Activated naive CD4-positive, alpha-beta T cell treated with anti-CD3 and anti-CD28 coated beads, Interleukin-2, amount 10 ng/mL, durations not matched to agents 7 days and 5 days (primary cell): ENCODE measurements around the gene BRICD5.
"Not testable (repeated sequence)": the region's sequence is repeated elsewhere in the genome, so short reads cannot be mapped to it uniquely, and the experiment has no call there.

Experiments used
- CTCF ChIA-PET: fragments of 350-600 bp; sonication (Branson Sonifier 250); formaldehyde crosslinking; loops from one replicate; lab custom pipeline; 2021; ENCODE audit warnings: antibody characterized with exemption; lab: Charles Lee
- DNase-seq: peaks from one replicate; pipeline ENCODE4 v3.0.0-alpha.2; 2020
- H3K27ac Mint-ChIP-seq: one replicate; pipeline ENCODE4 v1.8.0; 2021; ENCODE audit warnings: mild to moderate bottlenecking, moderate library complexity, mixed read lengths
- H3K27me3 Mint-ChIP-seq: one replicate; pipeline ENCODE4 v1.8.0; 2021; ENCODE audit warnings: mild to moderate bottlenecking, mixed read lengths
- H3K36me3 Mint-ChIP-seq: one replicate; pipeline ENCODE4 v1.8.0; 2021; ENCODE audit warnings: mixed read lengths
- H3K4me1 Mint-ChIP-seq: one replicate; pipeline ENCODE4 v1.8.0; 2021; ENCODE audit warnings: mixed read lengths
- H3K4me3 Mint-ChIP-seq: one replicate; pipeline ENCODE4 v1.8.0; 2021; ENCODE audit warnings: mild to moderate bottlenecking, moderate library complexity, mixed read lengths
- H3K9me3 Mint-ChIP-seq: one replicate; pipeline ENCODE4 v1.8.0; 2021; ENCODE audit warnings: mixed read lengths

The BRICD5 gene

DNA sequence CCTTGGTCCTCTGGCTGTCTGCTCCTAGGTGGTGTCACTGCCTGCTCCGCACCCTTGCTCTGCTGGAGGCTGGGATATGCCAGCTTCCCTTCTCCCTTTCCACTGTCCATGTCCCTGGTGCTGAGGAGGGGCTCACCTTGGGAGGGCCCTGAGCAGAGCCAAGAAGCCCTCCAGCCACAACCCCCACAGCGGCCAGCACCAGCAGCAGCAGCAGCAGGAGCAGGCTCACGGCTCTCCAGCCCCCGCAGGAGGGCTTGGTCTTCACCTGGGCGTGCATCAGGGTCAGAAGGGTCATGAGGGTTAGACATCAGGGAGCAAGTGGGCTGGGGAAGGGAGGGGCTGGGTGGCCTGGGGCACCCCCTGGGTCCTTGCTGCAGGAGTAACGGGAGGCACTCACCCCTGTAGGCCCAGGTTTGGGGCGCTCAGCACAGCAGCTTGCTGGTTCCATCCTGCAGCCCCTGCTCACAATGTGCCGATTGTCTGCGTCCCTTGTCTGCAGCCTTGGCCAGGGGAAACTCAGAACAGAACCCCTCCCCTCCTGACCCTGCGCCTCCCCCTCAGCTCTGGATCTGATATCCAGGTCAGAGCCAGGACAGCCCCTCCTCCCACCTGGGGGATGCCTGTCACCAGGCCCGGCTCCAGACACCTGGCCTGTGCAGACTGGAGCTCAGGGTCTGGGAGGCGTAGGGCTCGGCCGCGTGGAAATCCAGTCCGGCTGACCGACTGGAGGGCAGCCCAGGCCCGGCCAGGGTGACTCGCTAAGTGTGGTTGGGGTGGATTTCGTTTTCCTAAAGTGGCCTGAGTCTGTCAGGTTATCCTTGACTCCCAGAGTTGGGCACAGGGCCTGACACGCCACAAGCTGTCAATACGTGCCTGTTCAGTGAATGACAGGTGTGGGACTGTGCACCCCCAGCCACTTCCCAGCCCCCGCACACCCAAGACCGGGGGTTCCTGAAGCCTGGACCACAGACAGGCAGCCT lies at the start of gene BRICD5:
Gene BRICD5, minus strand, starts transcription at position 478 of the 980 bp plus-strand sequence. Its CDS starts 30 bp downstream, at position 448.
- H3K27ac Mint-ChIP-seq, result no peak within 1 kb of the TSS
- H3K4me3 Mint-ChIP-seq, result no peak within 1 kb of the TSS
- no peaks in the 10 kb centered on the region for H3K27me3 Mint-ChIP-seq
- H3K36me3 Mint-ChIP-seq, result peaks cover 14% of the 10 kb centered on the region
- H3K4me1 Mint-ChIP-seq, result peaks cover 40% of the 10 kb centered on the region
- DNase-seq, result no peak
- no peaks in the 10 kb centered on the region for H3K9me3 Mint-ChIP-seq
- CTCF ChIA-PET, result no interaction called here

GRCh38 chr16:2260250-2260649 lies 49.6 kb upstream of the BRICD5 start:
- CTCF ChIA-PET, result interaction anchor here (0.7 kb wide), 1 partner anchor 65 kb away, joined by 3 read pairs; no protein-coding TSS in a partner anchor
- no peak overlapping the region for H3K4me3 Mint-ChIP-seq
- H3K4me1 Mint-ChIP-seq, result peaks cover 12% of the 10 kb centered on the region
- peaks cover 59% of the 10 kb centered on the region for H3K36me3 Mint-ChIP-seq
- H3K9me3 Mint-ChIP-seq, result no peaks in the 10 kb centered on the region
- H3K27me3 Mint-ChIP-seq, result no peaks in the 10 kb centered on the region
- no peak for DNase-seq
- no peak overlapping the region for H3K27ac Mint-ChIP-seq

DNA sequence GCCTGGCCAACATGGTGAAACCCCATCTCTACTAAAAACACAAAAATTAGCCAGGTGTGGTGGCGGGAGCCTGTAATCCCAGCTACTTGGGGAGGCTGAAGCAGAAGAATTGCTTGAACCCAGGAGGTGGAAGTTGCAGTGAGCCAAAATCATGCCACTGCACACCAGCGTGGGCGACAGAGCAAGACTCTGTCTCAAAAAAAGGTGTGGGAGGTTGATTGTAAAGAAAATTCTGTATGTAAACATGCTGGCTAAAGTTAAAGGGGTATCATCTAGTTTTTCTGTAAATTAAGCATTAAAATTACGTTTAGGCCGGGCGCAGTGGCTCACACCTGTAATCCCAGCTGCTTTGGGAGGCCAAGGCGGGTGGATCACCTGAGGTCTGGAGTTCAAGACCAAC lies 47.9 kb upstream of the BRICD5 start:
- H3K9me3 Mint-ChIP-seq, CTCF ChIA-PET, H3K27me3 Mint-ChIP-seq, H3K27ac Mint-ChIP-seq, H3K4me3 Mint-ChIP-seq, DNase-seq, H3K4me1 Mint-ChIP-seq: not testable (repeated sequence)
- peaks cover 57% of the 10 kb centered on the region for H3K36me3 Mint-ChIP-seq

GRCh38 chr16:2257726-2258125 lies 47.1 kb upstream of the BRICD5 start:
- no peak for DNase-seq
- Mint-ChIP-seq H3K4me1 (no peaks in the 10 kb centered on the region), H3K9me3 (no peaks in the 10 kb centered on the region), H3K27me3 (no peaks in the 10 kb centered on the region), H3K27ac (peak overlapping the region; percentile 65), H3K4me3 (no peak overlapping the region), H3K36me3 (peaks cover 59% of the 10 kb centered on the region)
- CTCF ChIA-PET, result no interaction called here

- H3K4me3 Mint-ChIP-seq, result no peak overlapping the region
- H3K27me3 Mint-ChIP-seq, result no peaks in the 10 kb centered on the region
- DNase-seq, result no peak
- H3K27ac Mint-ChIP-seq, result no peak overlapping the region
- peaks cover 2% of the 10 kb centered on the region for H3K4me1 Mint-ChIP-seq
- no peaks in the 10 kb centered on the region for H3K9me3 Mint-ChIP-seq
- CTCF ChIA-PET, result interaction anchor here (1.5 kb wide), 1 partner anchor 62 kb away, joined by 5 read pairs; no protein-coding TSS in a partner anchor
- peaks cover 54% of the 10 kb centered on the region for H3K36me3 Mint-ChIP-seq
These were observed 46.0 kb upstream of the BRICD5 start for GRCh38 chr16:2256531-2257140.

GRCh38 chr16:2253293-2253692 lies 42.6 kb upstream of the BRICD5 start:
- Mint-ChIP-seq H3K27me3 (no peaks in the 10 kb centered on the region), H3K4me1 (peaks cover 13% of the 10 kb centered on the region), H3K4me3 (no peak overlapping the region), H3K27ac (peak overlapping the region; percentile 38), H3K9me3 (no peaks in the 10 kb centered on the region), H3K36me3 (peaks cover 43% of the 10 kb centered on the region)
- DNase-seq, result no peak
- CTCF ChIA-PET, result interaction anchor here (2.5 kb wide), 1 partner anchor 250 kb away, joined by 8 read pairs; no protein-coding TSS in a partner anchor

GRCh38 chr16:2252806-2253148 lies 42.1 kb upstream of the BRICD5 start:
- no peak overlapping the region for H3K4me3 Mint-ChIP-seq
- H3K27ac Mint-ChIP-seq, result peak overlapping the region; percentile 38
- H3K4me1 Mint-ChIP-seq, result peaks cover 13% of the 10 kb centered on the region
- peaks cover 39% of the 10 kb centered on the region for H3K36me3 Mint-ChIP-seq
- DNase-seq, result no peak
- H3K27me3 Mint-ChIP-seq, result no peaks in the 10 kb centered on the region
- H3K9me3 Mint-ChIP-seq, result no peaks in the 10 kb centered on the region
- CTCF ChIA-PET, result interaction anchor here (1.0 to 2.5 kb wide), 4 partner anchors 37 to 249 kb away, joined by 4 to 16 read pairs (median 6); no protein-coding TSS in a partner anchor

DNA sequence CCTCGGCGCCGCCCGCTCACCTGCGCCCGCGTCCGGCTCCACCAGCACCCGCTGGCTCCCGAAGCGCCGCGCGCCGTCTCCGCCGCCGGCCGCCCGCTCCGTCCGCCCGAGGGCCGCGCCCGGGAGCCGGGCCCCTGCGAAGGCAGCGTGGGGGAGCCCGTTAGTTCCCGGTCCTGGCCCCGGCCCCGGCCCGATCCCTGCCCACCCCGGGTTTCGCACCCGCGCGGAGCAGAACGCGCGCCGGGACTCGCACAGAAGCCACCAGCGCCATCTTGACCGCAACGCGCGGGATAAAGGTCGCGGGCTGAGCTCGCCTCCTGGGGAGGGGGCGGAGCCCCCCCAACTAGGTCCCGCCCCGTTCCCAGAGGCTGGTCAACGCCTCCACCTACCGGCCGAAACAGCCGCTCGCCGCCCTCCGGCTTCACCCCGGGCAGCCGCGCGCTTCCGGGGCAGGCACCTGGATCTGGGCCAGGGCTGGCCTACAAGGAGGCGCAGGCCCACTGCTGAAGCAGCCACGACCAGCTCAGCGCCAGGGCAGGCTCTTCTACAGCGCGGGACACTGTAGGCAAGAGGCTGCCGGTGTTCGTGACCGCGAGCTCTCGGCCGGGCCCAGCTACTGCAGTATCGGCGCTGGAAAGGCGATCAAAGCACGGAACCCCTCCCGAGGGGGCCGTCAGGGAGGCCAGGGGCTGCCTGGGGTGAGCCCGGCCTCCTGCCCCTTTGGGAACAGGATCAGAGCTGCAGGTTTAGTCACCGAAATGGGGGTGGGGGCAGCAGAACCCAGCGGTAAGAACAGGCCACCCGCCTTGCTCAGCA lies 40.8 kb upstream of the BRICD5 start, which contains the start of gene ECI1:
Gene ECI1, minus strand, starts transcription at position 292 of the 816 bp plus-strand sequence. Its CDS starts 21 bp downstream, at position 271.
- H3K36me3 Mint-ChIP-seq, result peaks cover 28% of the 10 kb centered on the region
- CTCF ChIA-PET, result interaction anchor here (0.6 to 2.5 kb wide), 11 partner anchors 10 to 248 kb away, joined by 3 to 16 read pairs (median 4); partner anchors contain the start of genes ABCA3 and NPW
- H3K4me1 Mint-ChIP-seq, result peaks cover 13% of the 10 kb centered on the region
- DNase-seq, result peak; percentile 87
- H3K4me3 Mint-ChIP-seq, result peak within 1 kb of the TSS; percentile 93
- no peaks in the 10 kb centered on the region for H3K27me3 Mint-ChIP-seq
- no peaks in the 10 kb centered on the region for H3K9me3 Mint-ChIP-seq
- peak within 1 kb of the TSS; percentile 95 for H3K27ac Mint-ChIP-seq

DNA sequence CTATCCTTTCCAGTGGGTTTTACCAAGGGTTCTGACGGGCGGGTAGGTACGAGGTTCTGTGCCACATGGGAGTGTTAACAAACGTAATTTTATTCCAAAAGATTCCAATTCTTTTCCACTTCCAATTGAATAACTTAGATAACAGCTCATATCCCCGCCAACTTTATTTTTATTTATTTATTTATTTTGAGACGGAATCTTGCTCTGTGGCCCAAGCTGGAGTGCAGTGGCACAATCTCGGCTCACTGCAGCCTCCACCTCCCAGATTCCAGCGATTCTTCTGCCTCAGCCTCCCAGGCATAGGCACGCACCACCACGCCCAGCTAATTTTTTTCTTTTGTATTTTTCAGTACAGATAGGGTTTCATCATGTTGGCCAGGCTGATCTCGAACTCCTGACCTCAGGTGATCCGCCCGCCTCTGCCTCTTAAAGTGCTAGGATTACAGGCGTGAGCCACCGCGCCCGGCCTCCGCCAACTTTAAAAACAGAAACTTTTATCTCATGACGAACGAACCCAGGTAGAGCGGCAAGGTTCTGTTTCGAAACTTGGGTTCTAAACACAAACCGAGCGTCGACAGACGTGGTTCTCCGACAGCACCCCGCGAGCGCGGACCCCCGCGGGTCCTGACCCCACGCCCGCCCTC lies 40.1 kb upstream of the BRICD5 start:
- no peaks in the 10 kb centered on the region for H3K27me3 Mint-ChIP-seq
- peaks cover 23% of the 10 kb centered on the region for H3K36me3 Mint-ChIP-seq
- peaks cover 13% of the 10 kb centered on the region for H3K4me1 Mint-ChIP-seq
- H3K4me3 Mint-ChIP-seq, result peak overlapping the region; percentile 93
- no peaks in the 10 kb centered on the region for H3K9me3 Mint-ChIP-seq
- H3K27ac Mint-ChIP-seq, result peak overlapping the region; percentile 95
- peak; percentile 65 for DNase-seq
- CTCF ChIA-PET, result interaction anchor here (0.8 to 2.5 kb wide), 8 partner anchors 11 to 247 kb away, joined by 3 to 16 read pairs (median 4); partner anchors contain the start of gene NPW

GRCh38 chr16:2246301-2246885 lies 35.7 kb upstream of the BRICD5 start:
- Mint-ChIP-seq H3K27me3 (no peaks in the 10 kb centered on the region), H3K4me3 (no peak overlapping the region), H3K4me1 (peaks cover 16% of the 10 kb centered on the region), H3K27ac (no peak overlapping the region), H3K36me3 (peaks cover 12% of the 10 kb centered on the region), H3K9me3 (no peaks in the 10 kb centered on the region)
- CTCF ChIA-PET, result no interaction called here
- no peak for DNase-seq

DNA sequence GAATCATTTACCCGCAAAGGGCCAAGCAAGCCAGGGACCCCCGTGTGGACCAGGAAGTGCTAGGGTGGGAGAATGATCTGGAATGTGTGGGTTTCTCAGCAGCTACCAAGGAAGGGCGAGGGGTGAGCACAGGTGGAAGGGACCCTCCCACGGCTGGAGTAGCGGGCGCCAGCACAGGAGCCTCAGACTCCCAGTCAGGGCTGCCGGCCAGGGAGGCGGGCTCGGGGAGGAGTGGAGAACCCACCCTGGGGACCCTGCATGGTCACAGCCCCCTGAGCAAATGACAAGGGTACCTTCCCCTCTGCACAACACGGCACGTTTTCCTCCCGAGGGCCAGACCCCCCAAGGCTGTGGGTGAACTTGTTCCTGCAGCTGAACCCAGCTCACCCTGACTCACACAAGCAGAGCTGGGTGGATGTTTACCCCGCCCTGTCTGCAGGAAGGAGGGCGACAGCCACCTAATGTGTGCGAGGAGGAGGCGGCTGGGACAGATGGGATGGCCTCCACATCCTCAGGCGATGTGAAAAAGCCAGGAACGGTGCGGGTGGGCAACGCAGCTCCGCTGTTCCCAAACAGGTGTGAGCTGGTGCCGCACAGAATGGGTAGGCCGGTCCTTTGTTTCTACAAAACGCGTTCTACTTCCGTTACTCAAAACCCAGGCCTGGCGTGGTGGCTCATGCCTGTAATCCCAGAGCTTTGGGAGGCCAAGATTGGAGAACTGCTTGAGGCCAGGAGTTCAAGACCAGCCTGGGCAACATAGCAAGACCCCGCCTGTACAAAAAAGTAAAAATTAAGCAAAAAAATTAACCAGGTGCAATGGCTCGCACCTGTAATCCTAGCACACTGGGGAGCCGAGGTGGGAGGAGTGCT lies 34.5 kb upstream of the BRICD5 start:
- Mint-ChIP-seq H3K36me3 (peaks cover 9% of the 10 kb centered on the region), H3K4me3 (no peak overlapping the region), H3K9me3 (no peaks in the 10 kb centered on the region), H3K27ac (no peak overlapping the region), H3K4me1 (peaks cover 9% of the 10 kb centered on the region), H3K27me3 (no peaks in the 10 kb centered on the region)
- DNase-seq, result no peak
- CTCF ChIA-PET, result no interaction called here

- Mint-ChIP-seq H3K27ac (no peak overlapping the region), H3K4me3 (no peak overlapping the region), H3K9me3 (no peaks in the 10 kb centered on the region), H3K4me1 (peaks cover 5% of the 10 kb centered on the region), H3K27me3 (no peaks in the 10 kb centered on the region), H3K36me3 (peaks cover 9% of the 10 kb centered on the region)
- CTCF ChIA-PET, result no interaction called here
- DNase-seq, result no peak
These were observed 33.6 kb upstream of the BRICD5 start for GRCh38 chr16:2244301-2244700.
